GM12874 (cell line): ENCODE measurements around the gene C16orf87.

Experiments
- CTCF ChIP-seq: IDR thresholded peaks from 2 replicates; pipeline ENCODE4 v1.5.1; 2011; ENCODE audit warnings: low read depth, mild to moderate bottlenecking, control low read depth, low read length, moderate library complexity; ENCODE audit not compliant: insufficient read depth

Gene C16orf87

GRCh38 chr16:46777804-46778203 lies 53.2 kb downstream of the C16orf87 start:
- TF ChIP-seq CTCF, result no peak

GRCh38 chr16:46775214-46775613 lies 55.8 kb downstream of the C16orf87 start:
- no peak for TF ChIP-seq CTCF

GRCh38 chr16:46774743-46775177 lies 56.2 kb downstream of the C16orf87 start:
- no peak for TF ChIP-seq CTCF

GRCh38 chr16:46772463-46772862 lies 58.5 kb downstream of the C16orf87 start:
- TF ChIP-seq CTCF, result no peak

GRCh38 chr16:46768809-46769208 lies 62.2 kb downstream of the C16orf87 start:
- TF ChIP-seq CTCF, result no peak

GRCh38 chr16:46765050-46765449 lies 65.9 kb downstream of the C16orf87 start:
- no peak for TF ChIP-seq CTCF

GRCh38 chr16:46763147-46763546 lies 67.8 kb downstream of the C16orf87 start:
- TF ChIP-seq CTCF, result no peak

GRCh38 chr16:46762583-46762982 lies 68.4 kb downstream of the C16orf87 start:
- no peak for TF ChIP-seq CTCF
